Activated CD4-positive, alpha-beta T cell treated with anti-CD3 and anti-CD28 coated beads for 48 hours (primary cell): ENCODE results near the gene MGAT4D.
"Not testable (repeated sequence)": the region's sequence is repeated elsewhere in the genome, so short reads cannot be mapped to it uniquely, and the experiment has no call there.

ENCODE experiments used
- DNase-seq: peaks from one replicate; pipeline ENCODE4 v3.0.0-alpha.2; 2020

The MGAT4D gene

GRCh38 chr4:140497747-140498636 is at the start of gene MGAT4D:
Gene MGAT4D, minus strand, starts transcription at chr4:140498293. Its CDS starts 71 bp downstream, at chr4:140498222.
- peak; percentile 5 for DNase-seq

- no peak for DNase-seq
These were observed 35.9 kb upstream of the MGAT4D start for GRCh38 chr4:140533951-140534480.

GRCh38 chr4:140529434-140529833 is 31.3 kb upstream of the MGAT4D start:
- no peak for DNase-seq

GRCh38 chr4:140523857-140524742 is 26.0 kb upstream of the MGAT4D start, which contains the start of gene ELMOD2:
Gene ELMOD2, plus strand, starts transcription at chr4:140524168. Its CDS starts 1,261 bp downstream, at chr4:140525429.
- peak; percentile 98 for DNase-seq

- no peak for DNase-seq
These were observed 25.3 kb upstream of the MGAT4D start for GRCh38 chr4:140523370-140523856.

GRCh38 chr4:140515423-140515822 is 17.3 kb upstream of the MGAT4D start:
- DNase-seq = no peak

- not testable (repeated sequence) for DNase-seq
These were observed 15.7 kb upstream of the MGAT4D start for GRCh38 chr4:140513765-140514164.

- DNase-seq = no peak
These were observed 6.2 kb upstream of the MGAT4D start for GRCh38 chr4:140504261-140504660.

GRCh38 chr4:140499391-140499790 is 1.3 kb upstream of the MGAT4D start:
- DNase-seq = no peak

GRCh38 chr4:140497405-140497746 is 717 bp downstream of the MGAT4D start:
- no peak for DNase-seq

GRCh38 chr4:140485939-140486338 is 12.2 kb downstream of the MGAT4D start:
- DNase-seq = no peak

- DNase-seq = no peak
These were observed 14.6 kb downstream of the MGAT4D start for GRCh38 chr4:140483445-140483844.

GRCh38 chr4:140472156-140472555 is 25.9 kb downstream of the MGAT4D start:
- no peak for DNase-seq

- no peak for DNase-seq
These were observed 28.0 kb downstream of the MGAT4D start for GRCh38 chr4:140469791-140470733.

- no peak for DNase-seq
These were observed 31.9 kb downstream of the MGAT4D start for GRCh38 chr4:140466146-140466545.

GRCh38 chr4:140463614-140464013 is 34.5 kb downstream of the MGAT4D start:
- DNase-seq = no peak

- no peak for DNase-seq
These were observed 34.9 kb downstream of the MGAT4D start for GRCh38 chr4:140463182-140463581.

- DNase-seq = no peak
These were observed 47.7 kb downstream of the MGAT4D start for GRCh38 chr4:140450352-140450751.

- no peak for DNase-seq
These were observed 49.3 kb downstream of the MGAT4D start for GRCh38 chr4:140448830-140449229.

- no peak for DNase-seq
These were observed 49.9 kb downstream of the MGAT4D start for GRCh38 chr4:140448162-140448561.

GRCh38 chr4:140444347-140444746 is 53.7 kb downstream of the MGAT4D start:
- DNase-seq = not testable (repeated sequence)

- no peak for DNase-seq
These were observed 58.4 kb downstream of the MGAT4D start for GRCh38 chr4:140439644-140440142.
